ENCODE measurements around the gene DYNC1H1. TPM values are rescaled to one million over a fixed set of nuclear protein-coding genes. Genes with fewer than 3 reads are reported as not detected.
A peak's percentile ranks its signal among the peaks of the same experiment; 100 is the strongest.
"Not testable (repeated sequence)": the region's sequence is repeated elsewhere in the genome, so short reads cannot be mapped to it uniquely, and the experiment has no call there.

The DYNC1H1 gene
- total RNA-seq, 2 experiments from 2014 or later, result 271 to 274 TPM

GRCh38 chr14:102063109-102063807 lies 98.9 kb downstream of the DYNC1H1 start:
- peak; percentile 81 for DNase-seq
- Mint-ChIP-seq H3K36me3 (ENCODE audit: low read depth) (no peaks in the 10 kb centered on the region), H3K4me1 (ENCODE audit: low read depth) (peaks cover 8% of the 10 kb centered on the region), H3K9me3 (ENCODE audit: insufficient read depth) (no peaks in the 10 kb centered on the region), H3K27ac (no peak overlapping the region), H3K4me3 (no peak overlapping the region), H3K27me3 (ENCODE audit: low read depth) (peaks cover 3% of the 10 kb centered on the region)
- CTCF ChIA-PET, result interaction anchor here (0.6 to 3.5 kb wide), 6 partner anchors 33 to 1813 kb away, joined by 3 to 32 read pairs (median 4); no protein-coding TSS in a partner anchor
- POLR2A ChIA-PET, result interaction anchor here (0.9 kb wide), 1 partner anchor 9 kb away, joined by 4 read pairs; no protein-coding TSS in a partner anchor
- peak; percentile 95 for ATAC-seq

GRCh38 chr14:102063808-102064429 lies 99.5 kb downstream of the DYNC1H1 start:
- ChIA-PET POLR2A (interaction anchor here (0.6 kb wide), 1 partner anchor 931 kb away, joined by 5 read pairs; no protein-coding TSS in a partner anchor), CTCF (interaction anchor here (0.6 to 3.5 kb wide), 5 partner anchors 28 to 1814 kb away, joined by 3 to 32 read pairs (median 3); no protein-coding TSS in a partner anchor)
- Mint-ChIP-seq H3K27me3 (ENCODE audit: low read depth) (peaks cover 2% of the 10 kb centered on the region), H3K9me3 (ENCODE audit: insufficient read depth) (no peaks in the 10 kb centered on the region), H3K4me1 (ENCODE audit: low read depth) (peaks cover 6% of the 10 kb centered on the region), H3K36me3 (ENCODE audit: low read depth) (no peaks in the 10 kb centered on the region), H3K27ac (no peak overlapping the region), H3K4me3 (no peak overlapping the region)
- no peak for DNase-seq
- no peak for ATAC-seq

GRCh38 chr14:102064590-102064989 lies 100.2 kb downstream of the DYNC1H1 start:
- DNase-seq; H3K9me3 Mint-ChIP-seq (ENCODE audit: insufficient read depth); H3K27ac Mint-ChIP-seq; H3K36me3 Mint-ChIP-seq (ENCODE audit: low read depth); H3K4me1 Mint-ChIP-seq (ENCODE audit: low read depth); H3K27me3 Mint-ChIP-seq (ENCODE audit: low read depth); ATAC-seq; H3K4me3 Mint-ChIP-seq: not testable (repeated sequence)
- ChIA-PET POLR2A (interaction anchor here (0.6 kb wide), 1 partner anchor 930 kb away, joined by 5 read pairs; no protein-coding TSS in a partner anchor), CTCF (interaction anchor here (0.7 to 3.5 kb wide), 5 partner anchors 15 to 250 kb away, joined by 3 to 32 read pairs (median 3); no protein-coding TSS in a partner anchor)

- no peaks in the 10 kb centered on the region for H3K36me3 Mint-ChIP-seq (ENCODE audit: low read depth)
- no peaks in the 10 kb centered on the region for H3K27me3 Mint-ChIP-seq (ENCODE audit: low read depth)
- no peaks in the 10 kb centered on the region for H3K9me3 Mint-ChIP-seq (ENCODE audit: insufficient read depth)
- no peak for ATAC-seq
- ChIA-PET POLR2A (no interaction called here), CTCF (interaction anchor here (0.6 kb wide), 1 partner anchor 30 kb away, joined by 3 read pairs; no protein-coding TSS in a partner anchor)
- H3K27ac Mint-ChIP-seq, result no peak overlapping the region
- DNase-seq, result no peak
- no peak overlapping the region for H3K4me3 Mint-ChIP-seq
- peaks cover 4% of the 10 kb centered on the region for H3K4me1 Mint-ChIP-seq (ENCODE audit: low read depth)
Measured at GRCh38 chr14:102066041-102066451, 101.7 kb downstream of the DYNC1H1 start.

GRCh38 chr14:102071283-102071998 lies 107.1 kb downstream of the DYNC1H1 start:
- Mint-ChIP-seq H3K9me3 (ENCODE audit: insufficient read depth) (no peaks in the 10 kb centered on the region), H3K4me3 (no peak overlapping the region), H3K27me3 (ENCODE audit: low read depth) (no peaks in the 10 kb centered on the region), H3K4me1 (ENCODE audit: low read depth) (peaks cover 8% of the 10 kb centered on the region), H3K27ac (no peak overlapping the region), H3K36me3 (ENCODE audit: low read depth) (peaks cover 8% of the 10 kb centered on the region)
- ChIA-PET POLR2A (no interaction called here), CTCF (interaction anchor here (0.6 kb wide), 1 partner anchor 183 kb away, joined by 3 read pairs; no protein-coding TSS in a partner anchor)
- no peak for DNase-seq
- no peak for ATAC-seq

- peaks cover 29% of the 10 kb centered on the region for H3K36me3 Mint-ChIP-seq (ENCODE audit: low read depth)
- no peak overlapping the region for H3K27ac Mint-ChIP-seq
- H3K27me3 Mint-ChIP-seq (ENCODE audit: low read depth), result no peaks in the 10 kb centered on the region
- no peak for ATAC-seq
- H3K9me3 Mint-ChIP-seq (ENCODE audit: insufficient read depth), result no peaks in the 10 kb centered on the region
- ChIA-PET CTCF (interaction anchor here (1.6 kb wide), 1 partner anchor 22 kb away, joined by 4 read pairs; no protein-coding TSS in a partner anchor), POLR2A (no interaction called here)
- no peak for DNase-seq
- no peak overlapping the region for H3K4me3 Mint-ChIP-seq
- peaks cover 9% of the 10 kb centered on the region for H3K4me1 Mint-ChIP-seq (ENCODE audit: low read depth)
Measured at GRCh38 chr14:102074415-102074964, 110.1 kb downstream of the DYNC1H1 start.

GRCh38 chr14:102075155-102075554 lies 110.8 kb downstream of the DYNC1H1 start:
- CTCF ChIA-PET, result interaction anchor here (1.6 kb wide), 1 partner anchor 21 kb away, joined by 4 read pairs; no protein-coding TSS in a partner anchor
- Mint-ChIP-seq H3K9me3 (ENCODE audit: insufficient read depth) (no peaks in the 10 kb centered on the region), H3K36me3 (ENCODE audit: low read depth) (peaks cover 36% of the 10 kb centered on the region), H3K27me3 (ENCODE audit: low read depth) (no peaks in the 10 kb centered on the region), H3K27ac (no peak overlapping the region), H3K4me3 (no peak overlapping the region), H3K4me1 (ENCODE audit: low read depth) (peaks cover 10% of the 10 kb centered on the region)
- DNase-seq (no peak), ATAC-seq (peak; percentile 7)
- POLR2A ChIA-PET, result interaction anchor here (1.6 kb wide), 1 partner anchor 11 kb away, joined by 4 read pairs; no protein-coding TSS in a partner anchor

GRCh38 chr14:102077382-102077709 lies 113.0 kb downstream of the DYNC1H1 start:
- ChIA-PET POLR2A (no interaction called here), CTCF (no interaction called here)
- ATAC-seq (peak; percentile 34), DNase-seq (no peak)
- no peak overlapping the region for H3K4me3 Mint-ChIP-seq
- peaks cover 57% of the 10 kb centered on the region for H3K36me3 Mint-ChIP-seq (ENCODE audit: low read depth)
- H3K27ac Mint-ChIP-seq, result no peak overlapping the region
- peaks cover 19% of the 10 kb centered on the region for H3K4me1 Mint-ChIP-seq (ENCODE audit: low read depth)
- no peaks in the 10 kb centered on the region for H3K27me3 Mint-ChIP-seq (ENCODE audit: low read depth)
- H3K9me3 Mint-ChIP-seq (ENCODE audit: insufficient read depth), result no peaks in the 10 kb centered on the region

GRCh38 chr14:102078361-102078791 lies 114.0 kb downstream of the DYNC1H1 start:
- Mint-ChIP-seq H3K4me1 (ENCODE audit: low read depth) (peaks cover 29% of the 10 kb centered on the region), H3K27ac (peak overlapping the region; percentile 76), H3K36me3 (ENCODE audit: low read depth) (peaks cover 66% of the 10 kb centered on the region)
- CTCF ChIA-PET, result interaction anchor here (1.1 kb wide), 1 partner anchor 117 kb away, joined by 3 read pairs; no protein-coding TSS in a partner anchor
- H3K4me3 Mint-ChIP-seq; DNase-seq; POLR2A ChIA-PET; H3K27me3 Mint-ChIP-seq (ENCODE audit: low read depth); H3K9me3 Mint-ChIP-seq (ENCODE audit: insufficient read depth): not testable (repeated sequence)
- peak; percentile 9 for ATAC-seq

GRCh38 chr14:102078831-102079699 lies 114.7 kb downstream of the DYNC1H1 start:
- no peak overlapping the region for H3K4me3 Mint-ChIP-seq
- ChIA-PET POLR2A (no interaction called here), CTCF (interaction anchor here (0.8 to 1.1 kb wide), 2 partner anchors 23 to 118 kb away, joined by 3 read pairs; no protein-coding TSS in a partner anchor)
- H3K27ac Mint-ChIP-seq, result peak overlapping the region; percentile 62
- H3K36me3 Mint-ChIP-seq (ENCODE audit: low read depth), result peaks cover 71% of the 10 kb centered on the region
- no peaks in the 10 kb centered on the region for H3K9me3 Mint-ChIP-seq (ENCODE audit: insufficient read depth)
- ATAC-seq (peak; percentile 2), DNase-seq (no peak)
- H3K27me3 Mint-ChIP-seq (ENCODE audit: low read depth), result no peaks in the 10 kb centered on the region
- peaks cover 36% of the 10 kb centered on the region for H3K4me1 Mint-ChIP-seq (ENCODE audit: low read depth)

- Mint-ChIP-seq H3K36me3 (ENCODE audit: low read depth) (peaks cover 72% of the 10 kb centered on the region), H3K4me3 (no peak overlapping the region), H3K9me3 (ENCODE audit: insufficient read depth) (no peaks in the 10 kb centered on the region), H3K27me3 (ENCODE audit: low read depth) (no peaks in the 10 kb centered on the region), H3K27ac (peak overlapping the region; percentile 39), H3K4me1 (ENCODE audit: low read depth) (peaks cover 42% of the 10 kb centered on the region)
- ChIA-PET CTCF (interaction anchor here (0.8 kb wide), 1 partner anchor 23 kb away, joined by 3 read pairs; no protein-coding TSS in a partner anchor), POLR2A (no interaction called here)
- DNase-seq (no peak), ATAC-seq (no peak)
Measured at GRCh38 chr14:102079700-102079979, 115.3 kb downstream of the DYNC1H1 start.

Measured in activated CD8-positive, alpha-beta T cell treated with anti-CD3 and anti-CD28 coated beads, Interleukin-2, amount 10 ng/mL, durations not matched to agents 7 days and 5 days (primary cell).